ENCODE measurements around the gene PRKCZ. TPM values are rescaled to one million over a fixed set of nuclear protein-coding genes. Genes with fewer than 3 reads are reported as not detected.
A peak's percentile ranks its signal among the peaks of the same experiment; 100 is the strongest.

Gene PRKCZ
- total RNA-seq, 2 donors from 2014 or later: 50.4 to 72.2 TPM

GRCh38 chr1:2052756-2053155 is 2.5 kb downstream of the PRKCZ start:
- Histone ChIP-seq H3K27me3 (no peaks in the 10 kb centered on the region), H3K36me3 (no peaks in the 10 kb centered on the region), H3K4me3 (no peak overlapping the region), H3K9me3 (no peaks in the 10 kb centered on the region), H3K27ac (no peak overlapping the region), H3K9ac (ENCODE audit: low read depth in 2 of 2, low read length in 2 of 2) (peak overlapping the region in 1 of 2 donors; percentile 5), H3K4me1 (peaks cover 18% of the 10 kb centered on the region)
- DNase-seq: no peak
- no peak for TF ChIP-seq CTCF (IDR thresholded peaks at IDR 0.05)
- intact Hi-C loops (cut with DNase I): no loop called here

- H3K4me1 ChIP-seq: peaks cover 14% of the 10 kb centered on the region
- no peak overlapping the region for H3K4me3 ChIP-seq
- H3K9me3 ChIP-seq: no peaks in the 10 kb centered on the region
- no peak overlapping the region for H3K27ac ChIP-seq
- no peaks in the 10 kb centered on the region for H3K27me3 ChIP-seq
- intact Hi-C loops (cut with DNase I): no loop called here
- no peak overlapping the region for H3K9ac ChIP-seq (ENCODE audit: low read depth in 2 of 2, low read length in 2 of 2)
- no peak for DNase-seq
- TF ChIP-seq CTCF (IDR thresholded peaks at IDR 0.05): no peak
- H3K36me3 ChIP-seq: no peaks in the 10 kb centered on the region
These were observed 3.0 kb downstream of the PRKCZ start for GRCh38 chr1:2053217-2053616.

GRCh38 chr1:2053784-2054376 is 3.7 kb downstream of the PRKCZ start:
- peaks cover 12% of the 10 kb centered on the region for H3K4me1 ChIP-seq
- intact Hi-C loops (cut with DNase I): no loop called here
- no peak overlapping the region for H3K9ac ChIP-seq (ENCODE audit: low read depth in 2 of 2, low read length in 2 of 2)
- TF ChIP-seq CTCF (IDR thresholded peaks at IDR 0.05): no peak
- no peaks in the 10 kb centered on the region for H3K27me3 ChIP-seq
- no peaks in the 10 kb centered on the region for H3K36me3 ChIP-seq
- no peaks in the 10 kb centered on the region for H3K9me3 ChIP-seq
- no peak for DNase-seq
- H3K27ac ChIP-seq: no peak overlapping the region
- H3K4me3 ChIP-seq: no peak overlapping the region

- intact Hi-C loops (cut with DNase I): no loop called here
- H3K9me3 ChIP-seq: no peaks in the 10 kb centered on the region
- DNase-seq: no peak
- H3K4me1 ChIP-seq: peaks cover 5% of the 10 kb centered on the region
- no peak overlapping the region for H3K27ac ChIP-seq
- no peak for TF ChIP-seq CTCF (IDR thresholded peaks at IDR 0.05)
- no peak overlapping the region for H3K9ac ChIP-seq (ENCODE audit: low read depth in 2 of 2, low read length in 2 of 2)
- no peak overlapping the region for H3K4me3 ChIP-seq
- no peaks in the 10 kb centered on the region for H3K36me3 ChIP-seq
- H3K27me3 ChIP-seq: no peaks in the 10 kb centered on the region
These were observed 4.3 kb downstream of the PRKCZ start for GRCh38 chr1:2054560-2054959.

- Histone ChIP-seq H3K4me1 (peaks cover 4% of the 10 kb centered on the region), H3K36me3 (no peaks in the 10 kb centered on the region), H3K27ac (no peak overlapping the region), H3K9ac (ENCODE audit: low read depth in 2 of 2, low read length in 2 of 2) (no peak overlapping the region), H3K9me3 (no peaks in the 10 kb centered on the region), H3K4me3 (no peak overlapping the region), H3K27me3 (no peaks in the 10 kb centered on the region)
- no peak for TF ChIP-seq CTCF (IDR thresholded peaks at IDR 0.05)
- DNase-seq: no peak
- intact Hi-C loops (cut with DNase I): no loop called here
These were observed 5.8 kb downstream of the PRKCZ start for GRCh38 chr1:2055911-2056575.

Data from colonic mucosa (tissue), 4 donors.